Right atrium auricular region (tissue), 2 donors: ENCODE results near the gene RBBP9. TPM values are rescaled to one million over a fixed set of nuclear protein-coding genes. Genes with fewer than 3 reads are reported as not detected.
"Not testable (repeated sequence)": the region's sequence is repeated elsewhere in the genome, so short reads cannot be mapped to it uniquely, and the experiment has no call there.

Experiments
- DNase-seq: peaks from one replicate; pipeline ENCODE4 v3.0.0-alpha.2; 2019; ENCODE audit warnings: low spot score
- H3K27ac ChIP-seq, 2 donors: fragments of 200-600 bp; sonication (generic); 1 replicate in 1 of 2; 2 replicates in 1 of 2; pipeline ENCODE4 v1.5.1; 2016 to 2019
- H3K27me3 ChIP-seq, 2 donors: fragments of 200-600 bp; sonication (generic); one replicate each; pipeline versions ENCODE4 v1.5.1 to v1.6.0; 2017 to 2019
- H3K36me3 ChIP-seq: fragments of 200-600 bp; sonication (generic); one replicate; pipeline ENCODE4 v1.5.1; 2016
- H3K4me1 ChIP-seq, 2 donors: fragments of 200-600 bp; sonication (generic); one replicate each; pipeline versions ENCODE4 v1.5.1 to v1.6.0; 2017 to 2019
- H3K4me3 ChIP-seq, 2 donors: fragments of 200-600 bp; sonication (generic); 1 replicate in 1 of 2; 2 replicates in 1 of 2; pipeline ENCODE4 v1.5.1; 2017 to 2019; ENCODE audit warnings: mild to moderate bottlenecking in 1 of 2, moderate library complexity in 1 of 2
- H3K9me3 ChIP-seq, 2 donors: fragments of 200-600 bp; sonication (generic); one replicate each; pipeline ENCODE4 v1.5.1; 2019
- CTCF ChIP-seq, 2 donors: fragments of 200-600 bp; sonication (generic); IDR thresholded peaks; one replicate each; pipeline ENCODE4 v1.5.1; 2019; ENCODE audit warnings: antibody characterized with exemption in 2 of 2
- total RNA-seq, 2 donors: library from RNA; depleted of rRNA; stranded (reverse); fragments of >200 nt; gene quantifications; one replicate each; pipeline ENCODE4 v1.1.0, GENCODE V29; 2016

RBBP9 gene
- total RNA-seq, 2 donors from 2014 or later, result 8.6 to 9.1 TPM

GRCh38 chr20:18527339-18527738 is 30.3 kb upstream of the RBBP9 start:
- peaks cover 74% of the 10 kb centered on the region for H3K36me3 ChIP-seq
- no peaks in the 10 kb centered on the region for H3K9me3 ChIP-seq
- TF ChIP-seq CTCF (IDR thresholded peaks at IDR 0.05), result no peak
- H3K4me1 ChIP-seq, result no peaks in the 10 kb centered on the region
- no peak overlapping the region for H3K4me3 ChIP-seq
- no peaks in the 10 kb centered on the region for H3K27me3 ChIP-seq
- no peak overlapping the region for H3K27ac ChIP-seq
- no peak for DNase-seq

- not testable (repeated sequence) for H3K9me3 ChIP-seq, H3K27ac ChIP-seq, DNase-seq, H3K4me3 ChIP-seq, H3K27me3 ChIP-seq, H3K4me1 ChIP-seq
- H3K36me3 ChIP-seq, result peaks cover 69% of the 10 kb centered on the region
Measured at GRCh38 chr20:18526761-18527160, 29.7 kb upstream of the RBBP9 start.

- no peaks in the 10 kb centered on the region for H3K4me1 ChIP-seq
- TF ChIP-seq CTCF (IDR thresholded peaks at IDR 0.05), result no peak
- no peak for DNase-seq
- no peak overlapping the region for H3K4me3 ChIP-seq
- H3K9me3 ChIP-seq, result no peaks in the 10 kb centered on the region
- peaks cover 56% of the 10 kb centered on the region for H3K36me3 ChIP-seq
- no peak overlapping the region for H3K27ac ChIP-seq
- no peaks in the 10 kb centered on the region for H3K27me3 ChIP-seq
Measured at GRCh38 chr20:18524646-18525045, 27.6 kb upstream of the RBBP9 start.

GRCh38 chr20:18523066-18523465 is 26.0 kb upstream of the RBBP9 start:
- H3K36me3 ChIP-seq, result peaks cover 43% of the 10 kb centered on the region
- H3K9me3 ChIP-seq, result no peaks in the 10 kb centered on the region
- H3K27me3 ChIP-seq, result no peaks in the 10 kb centered on the region
- DNase-seq, result no peak
- no peak overlapping the region for H3K4me3 ChIP-seq
- no peak for TF ChIP-seq CTCF (IDR thresholded peaks at IDR 0.05)
- H3K4me1 ChIP-seq, result no peaks in the 10 kb centered on the region
- H3K27ac ChIP-seq, result no peak overlapping the region

GRCh38 chr20:18522066-18522465 is 25.0 kb upstream of the RBBP9 start:
- H3K27me3 ChIP-seq, H3K9me3 ChIP-seq, H3K4me3 ChIP-seq, H3K27ac ChIP-seq, H3K4me1 ChIP-seq, DNase-seq: not testable (repeated sequence)
- H3K36me3 ChIP-seq, result peaks cover 33% of the 10 kb centered on the region

GRCh38 chr20:18515973-18516372 is 18.9 kb upstream of the RBBP9 start:
- H3K36me3 ChIP-seq, result peaks cover 44% of the 10 kb centered on the region
- no peak overlapping the region for H3K27ac ChIP-seq

More at GRCh38 chr20:18515973-18516372, 18.9 kb upstream of the RBBP9 start:
- no peak for DNase-seq
- Histone ChIP-seq H3K4me3 (no peak overlapping the region), H3K9me3 (no peaks in the 10 kb centered on the region), H3K4me1 (no peaks in the 10 kb centered on the region), H3K27me3 (no peaks in the 10 kb centered on the region)
- no peak for TF ChIP-seq CTCF (IDR thresholded peaks at IDR 0.05)
